Endothelial cell of umbilical vein (primary cell): Measurements from ENCODE around the gene TGFBI. TPM values are rescaled to one million over a fixed set of nuclear protein-coding genes. Genes with fewer than 3 reads are reported as not detected.
A peak's percentile ranks its signal among the peaks of the same experiment; 100 is the strongest.

ENCODE experiments used
- BruUV-seq: library from RNA; stranded (reverse); fragments of 400-500 nt; replicated peaks from 2 replicates; lab custom pipeline; 2021; lab: Mats Ljungman, UMichigan
- CTCF ChIA-PET: fragments of 300-600, 350-600 bp; sonication (Branson Sonifier 250); formaldehyde crosslinking; loops from one replicate; lab custom pipeline; 2021; ENCODE audit warnings: antibody characterized with exemption, inconsistent platforms; lab: Charles Lee
- POLR2A ChIA-PET: fragments of 300-600, 350-600 bp; sonication (Branson Sonifier 250); formaldehyde crosslinking; loops from one replicate; lab custom pipeline; 2021; ENCODE audit warnings: antibody characterized with exemption, inconsistent platforms; lab: Charles Lee
- DNase-seq: peaks from one replicate; pipeline ENCODE4 v3.0.0-alpha.2; 2011; ENCODE audit warnings: low read depth, low spot score
- FAIRE-seq: peaks from 2 replicates; lab custom pipeline; 2011; peaks lifted over from hg19 to GRCh38; lab: Jason Lieb, UNC
- H2AFZ ChIP-seq: 2 replicates; pipeline ENCODE4 v1.6.0; 2012; ENCODE audit warnings: low read depth, low read length, control low read depth, inconsistent platforms
- H3K27ac ChIP-seq: 2 replicates; pipeline ENCODE4 v1.5.1; 2011; ENCODE audit warnings: low read depth, mild to moderate bottlenecking, control low read depth, low read length, moderate library complexity; ENCODE audit not compliant: insufficient read depth
- H3K27me3 ChIP-seq, 2 experiments: 2 replicates each; pipeline versions ENCODE4 v1.6.0 to v1.6.1; 2011; ENCODE audit warnings: low read length in 2 of 2, mixed read lengths in 1 of 2; ENCODE audit not compliant: control insufficient read depth in 2 of 2, insufficient read depth in 2 of 2
- H3K36me3 ChIP-seq, 2 experiments: 2 replicates in 1 of 2; 3 replicates in 1 of 2; pipeline ENCODE4 v1.5.1; 2011; ENCODE audit warnings: low read length in 2 of 2, mild to moderate bottlenecking in 1 of 2, moderate library complexity in 1 of 2; ENCODE audit not compliant: control insufficient read depth in 2 of 2, insufficient read depth in 2 of 2; ENCODE audit errors: extremely low read depth in 1 of 2
- H3K4me1 ChIP-seq: 3 replicates; pipeline ENCODE4 v1.5.1; 2011; ENCODE audit warnings: mild to moderate bottlenecking, low read length; ENCODE audit not compliant: control insufficient read depth, insufficient read depth; ENCODE audit errors: extremely low read depth
- H3K4me2 ChIP-seq: 2 replicates; pipeline ENCODE4 v1.6.1; 2011; ENCODE audit warnings: low read length, control low read depth, mixed read lengths; ENCODE audit not compliant: insufficient read depth
- H3K4me3 ChIP-seq, 3 experiments: fragments of 200-600 bp in 1 of 3; sonication (generic), shearing (Covaris generic) in 1 of 3; replicated peaks in 1 of 3; 2 replicates each; pipeline ENCODE4 v1.5.1; 2011 to 2016; ENCODE audit warnings: control low read depth in 3 of 3, low read length in 3 of 3, mild to moderate bottlenecking in 2 of 3, inconsistent platforms in 1 of 3, low read depth in 1 of 3, moderate library complexity in 1 of 3; ENCODE audit not compliant: insufficient read depth in 1 of 3
- H3K79me2 ChIP-seq: 2 replicates; pipeline ENCODE4 v1.6.0; 2012; ENCODE audit warnings: low read length, inconsistent platforms; ENCODE audit not compliant: control insufficient read depth, insufficient read depth
- H3K9ac ChIP-seq: replicated peaks from 2 replicates; pipeline ENCODE3; 2011; ENCODE audit warnings: low read length, control low read depth; ENCODE audit not compliant: insufficient read depth; ENCODE audit errors: extremely low read depth
- H3K9me1 ChIP-seq: replicated peaks from 3 replicates; pipeline ENCODE4 v1.6.0; 2011; ENCODE audit warnings: mild to moderate bottlenecking, low read length; ENCODE audit not compliant: control insufficient read depth, insufficient read depth; ENCODE audit errors: extremely low read depth
- H3K9me3 ChIP-seq: replicated peaks from 2 replicates; pipeline ENCODE4 v1.5.1; 2012; ENCODE audit warnings: low read length, inconsistent platforms; ENCODE audit not compliant: control insufficient read depth, insufficient read depth
- H4K20me1 ChIP-seq: replicated peaks from 2 replicates; pipeline ENCODE3; 2011; ENCODE audit warnings: mild to moderate bottlenecking, low read length; ENCODE audit not compliant: control insufficient read depth, insufficient read depth; ENCODE audit errors: extremely low read depth
- EZH2 ChIP-seq: IDR thresholded peaks from 2 replicates; pipeline ENCODE4 v1.6.1; 2012; ENCODE audit warnings: borderline replicate concordance, low read depth, mild to moderate bottlenecking, moderate library complexity, low read length, inconsistent platforms; ENCODE audit not compliant: severe bottlenecking
- FOS ChIP-seq: IDR thresholded peaks from 2 replicates; pipeline ENCODE4 v1.6.1; 2011; ENCODE audit warnings: mild to moderate bottlenecking, low read length, moderate library complexity, borderline replicate concordance; ENCODE audit not compliant: insufficient read depth
- GATA2 ChIP-seq: IDR thresholded peaks from 2 replicates; pipeline ENCODE4 v1.7.0; 2011; ENCODE audit warnings: low read depth, mild to moderate bottlenecking, moderate library complexity, mixed read lengths, low read length; ENCODE audit not compliant: insufficient read length, insufficient read depth
- JUN ChIP-seq: IDR thresholded peaks from 2 replicates; pipeline ENCODE4 v1.6.1; 2011; ENCODE audit warnings: borderline replicate concordance, low read depth; ENCODE audit not compliant: insufficient read length, insufficient read depth
- MAX ChIP-seq: IDR thresholded peaks from 2 replicates; pipeline ENCODE4 v1.6.1; 2011; ENCODE audit not compliant: insufficient read depth, insufficient read length
- MYC ChIP-seq: IDR thresholded peaks from one replicate; pipeline ENCODE4 v1.6.1; 2011; ENCODE audit warnings: mild to moderate bottlenecking, low read depth, low read length
- POLR2A ChIP-seq: IDR thresholded peaks from 2 replicates; pipeline ENCODE4 v1.6.1; 2012; ENCODE audit warnings: low read depth, mild to moderate bottlenecking, control low read depth, low read length
- POLR2AphosphoS5 ChIP-seq: IDR thresholded peaks from 2 replicates; pipeline ENCODE4 v1.6.1; 2012; ENCODE audit warnings: low read depth, mild to moderate bottlenecking, control low read depth, low read length, moderate library complexity; ENCODE audit not compliant: insufficient read depth
- dilution Hi-C: fragments of 300-500 bp; cut with MboI; formaldehyde crosslinking; loops from one replicate; pipeline ENCODE4 v1.15.0; 2019; ENCODE audit warnings: low sequenced_read_pairs; ENCODE audit not compliant: extremely low pct_ligation_motif_present
- intact Hi-C: fragments of 100-400 bp; cut with micrococcal nuclease; formaldehyde crosslinking; loops from one replicate; pipeline ENCODE4 v1.10.0; 2022
- polyA plus RNA-seq, 4 experiments: library from polyadenylated mRNA; depleted of rRNA in 3 of 4; stranded (reverse) in 3 of 4; unstranded in 1 of 4; fragments of >200 nt; gene quantifications; 2 replicates each; pipeline versions ENCODE4 v1.2.1 to v1.2.3, GENCODE V29; 2011 to 2012; ENCODE audit warnings: missing spikeins in 1 of 4
- total RNA-seq: library from RNA; stranded (reverse); gene quantifications from 2 replicates; pipeline ENCODE4 v1.2.3, GENCODE V29; 2021
- TF ChIP-seq, protein P1 (sequence below), 2 donors: IDR thresholded peaks; 1 replicate in 1 of 2; 2 replicates in 1 of 2; pipeline ENCODE4 v1.5.1; 2011; ENCODE audit warnings: low read length in 2 of 2, mild to moderate bottlenecking in 2 of 2, moderate library complexity in 2 of 2, control low read depth in 1 of 2, inconsistent platforms in 1 of 2, low read depth in 1 of 2; ENCODE audit not compliant: insufficient read depth in 1 of 2; ENCODE audit errors: extremely low read depth in 1 of 2

TGFBI gene
- total and polyA plus RNA-seq, 2 donors (not counting 3 experiments of a cell fraction or from before 2014, with no cell fraction given), result 6.5 to 18.9 TPM

DNA sequence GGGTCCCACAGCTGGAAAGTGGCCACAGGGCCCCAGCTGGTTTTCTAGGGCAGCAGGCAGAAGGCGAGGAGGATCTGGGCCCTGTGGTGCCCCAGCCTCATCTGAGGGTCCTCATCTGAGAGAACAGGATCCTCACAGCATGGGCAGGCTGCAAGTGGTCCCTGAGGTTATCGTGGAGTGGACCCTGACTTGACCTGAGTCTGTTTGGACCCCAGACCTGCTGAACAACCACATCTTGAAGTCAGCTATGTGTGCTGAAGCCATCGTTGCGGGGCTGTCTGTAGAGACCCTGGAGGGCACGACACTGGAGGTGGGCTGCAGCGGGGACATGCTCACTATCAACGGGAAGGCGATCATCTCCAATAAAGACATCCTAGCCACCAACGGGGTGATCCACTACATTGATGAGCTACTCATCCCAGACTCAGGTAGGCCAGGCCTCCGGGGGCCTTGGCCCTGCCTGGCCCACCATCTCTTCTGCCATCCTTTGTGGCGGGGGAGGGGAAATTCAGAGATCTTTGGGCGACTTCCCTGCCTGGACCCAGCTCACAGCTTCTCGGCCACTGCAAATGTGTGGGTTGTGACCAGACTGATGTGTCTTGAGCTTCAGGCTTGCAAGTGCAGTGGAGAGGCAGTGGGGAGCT, 24.0 kb downstream of the TGFBI start:
- FAIRE-seq (no peak), DNase-seq (no peak)
- Histone ChIP-seq H3K27me3 (no peaks in the 10 kb centered on the region), H3K4me3 (no peak overlapping the region), H3K9me1 (no peaks in the 10 kb centered on the region), H3K4me1 (peaks cover 29% of the 10 kb centered on the region), H3K9ac (peak overlapping the region; percentile 30), H3K79me2 (no peaks in the 10 kb centered on the region), H4K20me1 (no peaks in the 10 kb centered on the region), H2AFZ (no peak overlapping the region), H3K4me2 (no peak overlapping the region), H3K9me3 (no peaks in the 10 kb centered on the region), H3K27ac (peak overlapping the region; percentile 84), H3K36me3 (no peaks in the 10 kb centered on the region)
- dilution Hi-C loops (no loop called here), intact Hi-C loops (loop anchor here (1.0 kb wide), 2 partner anchors 10 to 76 kb away; no protein-coding TSS in a partner anchor)
- BruUV-seq, result no TSS peak
- TF ChIP-seq, protein P1, sequence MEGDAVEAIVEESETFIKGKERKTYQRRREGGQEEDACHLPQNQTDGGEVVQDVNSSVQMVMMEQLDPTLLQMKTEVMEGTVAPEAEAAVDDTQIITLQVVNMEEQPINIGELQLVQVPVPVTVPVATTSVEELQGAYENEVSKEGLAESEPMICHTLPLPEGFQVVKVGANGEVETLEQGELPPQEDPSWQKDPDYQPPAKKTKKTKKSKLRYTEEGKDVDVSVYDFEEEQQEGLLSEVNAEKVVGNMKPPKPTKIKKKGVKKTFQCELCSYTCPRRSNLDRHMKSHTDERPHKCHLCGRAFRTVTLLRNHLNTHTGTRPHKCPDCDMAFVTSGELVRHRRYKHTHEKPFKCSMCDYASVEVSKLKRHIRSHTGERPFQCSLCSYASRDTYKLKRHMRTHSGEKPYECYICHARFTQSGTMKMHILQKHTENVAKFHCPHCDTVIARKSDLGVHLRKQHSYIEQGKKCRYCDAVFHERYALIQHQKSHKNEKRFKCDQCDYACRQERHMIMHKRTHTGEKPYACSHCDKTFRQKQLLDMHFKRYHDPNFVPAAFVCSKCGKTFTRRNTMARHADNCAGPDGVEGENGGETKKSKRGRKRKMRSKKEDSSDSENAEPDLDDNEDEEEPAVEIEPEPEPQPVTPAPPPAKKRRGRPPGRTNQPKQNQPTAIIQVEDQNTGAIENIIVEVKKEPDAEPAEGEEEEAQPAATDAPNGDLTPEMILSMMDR (IDR thresholded peaks at IDR 0.05; ENCODE audit: extremely low read depth in 1 of 2, insufficient read depth in 1 of 2, low read depth in 1 of 2, low read length in 2 of 2), result no peak
- TF ChIP-seq JUN (no peak), POLR2A (no peak), FOS (no peak), GATA2 (no peak), POLR2AphosphoS5 (no peak), EZH2 (no peak), MYC (no peak), MAX (no peak)
- CTCF ChIA-PET, result interaction anchor here (0.9 to 3.0 kb wide), 8 partner anchors 16 to 107 kb away, joined by 3 to 11 read pairs (median 4); no protein-coding TSS in a partner anchor
- POLR2A ChIA-PET, result no interaction called here
